KOPT-K1 (cell line): ENCODE measurements around the gene ELMO3.

ENCODE experiments used
- H3K27ac ChIP-seq: fragments of 200-600 bp; sonication (generic); 2 replicates; pipeline ENCODE4 v1.5.1; 2016; ENCODE audit warnings: antibody characterized with exemption, mild to moderate bottlenecking, low read depth, low read length; ENCODE audit not compliant: poor library complexity, severe bottlenecking
- H3K36me3 ChIP-seq: fragments of 200-600 bp; sonication (generic); 2 replicates; pipeline ENCODE4 v1.5.1; 2017; ENCODE audit warnings: antibody characterized with exemption, mild to moderate bottlenecking, low read length, moderate library complexity; ENCODE audit not compliant: insufficient read depth
- H3K9me3 ChIP-seq: fragments of 200-600 bp; sonication (generic); 2 replicates; pipeline ENCODE4 v1.5.1; 2017; ENCODE audit warnings: antibody characterized with exemption, low read length, mild to moderate bottlenecking; ENCODE audit not compliant: insufficient read depth, poor library complexity, severe bottlenecking

The ELMO3 gene

DNA sequence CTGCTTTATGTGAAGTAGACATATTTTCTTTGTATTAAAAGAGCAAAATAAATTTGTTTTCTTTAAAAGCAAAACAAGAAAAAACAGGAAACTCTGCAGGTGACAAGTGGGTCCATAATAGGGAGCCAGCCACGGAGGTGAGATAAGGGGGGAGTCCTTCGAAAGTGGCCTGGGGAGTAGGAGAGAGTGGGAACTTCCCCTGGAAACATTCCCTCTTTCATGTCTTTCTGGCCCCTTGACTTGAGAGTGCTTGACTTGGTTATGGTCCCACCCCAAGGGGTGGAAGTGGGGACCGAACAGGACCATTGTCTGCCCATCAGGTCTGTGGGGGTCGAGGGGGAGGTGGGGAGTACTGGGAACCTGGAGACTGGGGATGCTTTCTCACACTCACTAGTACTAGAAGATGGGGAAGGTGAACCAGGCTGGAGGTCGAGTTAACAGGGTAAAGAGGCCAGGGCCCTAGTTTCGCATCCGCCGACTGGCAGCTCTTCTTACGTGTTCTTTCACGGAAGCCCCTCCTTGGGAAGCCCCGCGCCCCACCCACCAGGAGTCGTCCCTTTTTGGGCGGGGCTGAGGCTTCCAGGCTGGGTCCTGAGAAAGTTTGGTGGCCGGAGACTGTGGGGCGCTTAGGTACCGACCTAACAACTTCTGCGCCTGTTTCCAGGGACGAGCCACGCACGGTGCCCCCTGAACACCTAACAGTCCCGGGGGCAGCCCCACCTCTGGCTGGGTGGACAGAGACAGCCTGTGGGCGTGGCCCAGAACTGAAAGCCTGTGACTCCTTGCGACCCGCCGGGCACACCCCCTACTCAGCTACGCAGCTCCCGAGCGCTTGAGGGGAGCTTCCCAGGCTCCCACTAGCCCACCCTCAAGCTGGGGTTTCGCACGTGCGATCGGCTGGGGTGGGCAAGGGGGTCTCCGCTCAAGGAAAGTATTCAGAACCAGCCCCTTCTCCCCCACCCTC lies 40.0 kb upstream of the ELMO3 start:
- Histone ChIP-seq H3K9me3 (no peaks in the 10 kb centered on the region), H3K27ac (peak overlapping the region; percentile 66)

DNA sequence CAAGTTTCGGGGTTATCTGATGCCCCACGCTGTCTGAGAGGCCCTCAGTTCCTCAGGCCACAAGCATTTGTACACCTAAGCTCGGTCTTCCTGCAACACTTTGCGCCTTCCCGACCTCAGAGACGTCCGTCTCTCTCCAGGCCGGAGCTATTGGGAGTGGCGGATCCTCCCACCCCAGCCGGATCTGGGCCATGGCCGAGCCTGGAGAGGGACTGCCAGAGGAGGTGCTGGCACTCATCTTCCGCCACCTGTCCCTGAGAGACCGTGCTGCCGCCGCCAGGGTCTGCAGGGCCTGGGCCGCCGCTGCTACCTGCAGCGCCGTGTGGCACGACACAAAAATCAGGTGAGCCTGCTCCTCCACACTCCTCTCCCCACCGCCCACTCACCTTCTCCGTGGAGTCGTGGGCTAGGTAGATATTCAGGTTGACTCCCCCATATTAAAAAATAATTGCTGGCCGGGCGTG lies 37.3 kb upstream of the ELMO3 start:
- Histone ChIP-seq H3K36me3 (no peaks in the 10 kb centered on the region), H3K27ac (no peak overlapping the region), H3K9me3 (no peaks in the 10 kb centered on the region)

More for the DNA sequence above, 40.0 kb upstream of the ELMO3 start:
- no peaks in the 10 kb centered on the region for H3K36me3 ChIP-seq

DNA sequence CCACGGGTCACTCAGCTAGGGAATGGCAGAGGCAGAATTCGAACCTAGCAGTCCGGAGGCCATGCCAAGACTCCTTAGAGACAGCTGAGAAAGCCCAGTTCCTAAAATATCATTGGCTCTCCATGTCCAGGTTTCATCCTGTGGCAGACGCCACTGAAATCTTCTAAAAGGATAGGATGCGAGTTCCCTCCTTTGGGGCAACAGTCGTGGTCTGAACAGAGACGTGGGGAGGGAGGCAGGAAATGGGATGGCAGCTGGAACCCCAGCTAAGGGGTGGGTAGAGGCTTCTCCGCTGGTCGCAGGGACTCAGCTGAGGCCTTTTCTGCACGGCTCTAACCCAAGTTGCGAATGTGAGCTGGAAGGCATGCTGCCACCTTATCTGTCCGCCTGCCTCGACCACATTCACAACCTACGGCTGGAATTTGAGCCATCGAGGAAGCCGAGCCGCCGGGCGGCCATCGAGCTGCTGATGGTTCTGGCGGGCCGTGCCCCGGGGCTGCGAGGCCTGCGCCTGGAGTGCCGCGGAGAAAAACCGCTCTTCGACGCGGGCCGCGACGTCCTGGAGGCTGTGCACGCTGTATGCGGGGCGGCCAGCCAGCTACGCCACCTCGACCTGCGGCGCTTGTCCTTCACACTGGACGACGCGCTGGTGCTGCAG lies 36.3 kb upstream of the ELMO3 start:
- Histone ChIP-seq H3K27ac (no peak overlapping the region), H3K36me3 (no peaks in the 10 kb centered on the region)

GRCh38 chr16:67163164-67163998 lies 35.5 kb upstream of the ELMO3 start:
- Histone ChIP-seq H3K9me3 (no peaks in the 10 kb centered on the region), H3K27ac (no peak overlapping the region), H3K36me3 (no peaks in the 10 kb centered on the region)

More for the DNA sequence above, 36.3 kb upstream of the ELMO3 start:
- no peaks in the 10 kb centered on the region for H3K9me3 ChIP-seq

DNA sequence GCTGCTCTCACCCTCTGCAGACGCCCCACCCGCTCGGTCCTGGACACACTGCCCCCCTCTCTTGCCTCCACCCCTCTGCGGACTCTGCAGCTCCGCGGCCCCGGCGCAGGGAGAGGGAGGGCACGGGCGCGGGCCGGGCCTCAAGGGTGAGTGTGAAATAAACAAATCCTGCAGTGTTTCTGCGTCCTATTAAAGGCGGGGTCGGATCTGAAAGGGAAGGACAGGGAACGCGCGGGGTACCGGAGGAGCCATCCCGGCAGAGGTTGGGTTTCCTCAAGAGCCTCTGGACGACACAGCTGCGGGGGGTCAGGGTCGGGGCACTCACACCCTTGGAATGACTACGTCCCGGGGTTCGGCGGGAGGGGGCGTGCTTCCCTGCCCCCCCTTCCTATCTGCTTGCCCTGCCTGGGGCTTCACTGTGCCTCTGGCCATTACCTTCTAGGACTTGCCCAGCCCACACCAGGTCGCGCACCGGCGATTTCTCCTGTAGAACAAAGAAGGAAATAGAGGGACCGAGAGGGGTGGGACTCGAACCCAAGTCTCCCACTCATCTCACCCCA lies 34.9 kb upstream of the ELMO3 start:
- Histone ChIP-seq H3K9me3 (no peaks in the 10 kb centered on the region), H3K36me3 (no peaks in the 10 kb centered on the region), H3K27ac (no peak overlapping the region)

GRCh38 chr16:67164599-67165061 lies 34.3 kb upstream of the ELMO3 start, which contains the start of gene HSF4:
Gene HSF4 (plus strand): TSS chr16:67164745. CDS start chr16:67164812, 67 bp downstream.
- Histone ChIP-seq H3K27ac (no peak within 1 kb of the TSS), H3K36me3 (no peaks in the 10 kb centered on the region)

DNA sequence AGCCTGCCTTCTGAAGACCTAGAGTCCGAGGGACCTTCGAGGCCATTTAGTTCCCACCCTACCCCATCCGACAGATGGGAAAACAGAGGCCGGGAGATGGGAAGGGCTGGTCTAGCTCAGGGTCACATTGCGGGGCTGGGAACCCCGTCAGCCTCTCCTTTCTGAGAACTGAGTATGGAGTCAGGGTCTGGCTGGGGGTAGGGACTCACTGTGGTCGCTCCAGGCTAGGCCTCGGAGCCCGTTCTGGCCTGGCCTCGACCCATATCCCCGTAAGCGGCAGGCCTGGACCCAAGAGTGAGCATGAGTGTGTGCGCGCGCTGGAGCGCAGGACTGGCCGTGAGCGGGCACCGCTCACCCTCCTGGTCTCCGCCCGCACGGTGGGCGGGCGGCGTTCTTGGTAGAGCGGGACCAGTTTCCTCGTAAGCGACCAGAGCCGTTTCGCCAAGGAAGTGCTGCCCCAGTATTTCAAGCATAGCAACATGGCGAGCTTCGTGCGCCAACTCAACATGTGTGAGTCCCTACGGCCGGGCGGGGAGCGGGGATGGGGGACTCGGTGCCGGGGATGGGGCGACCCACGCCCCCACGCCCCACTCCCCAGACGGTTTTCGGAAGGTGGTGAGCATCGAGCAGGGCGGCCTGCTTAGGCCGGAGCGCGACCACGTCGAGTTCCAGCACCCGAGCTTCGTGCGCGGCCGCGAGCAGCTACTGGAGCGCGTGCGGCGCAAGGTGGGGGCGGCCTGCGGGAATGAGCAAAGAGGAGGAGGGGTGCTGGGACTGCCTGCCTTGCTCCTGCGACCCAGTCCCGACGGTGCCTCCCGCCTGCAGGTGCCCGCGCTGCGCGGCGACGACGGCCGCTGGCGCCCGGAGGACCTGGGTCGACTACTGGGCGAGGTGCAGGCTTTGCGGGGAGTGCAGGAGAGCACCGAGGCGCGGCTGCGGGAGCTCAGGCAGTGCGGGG lies 33.5 kb upstream of the ELMO3 start:
- no peak overlapping the region for H3K27ac ChIP-seq
- H3K36me3 ChIP-seq, result no peaks in the 10 kb centered on the region
- no peaks in the 10 kb centered on the region for H3K9me3 ChIP-seq

More at GRCh38 chr16:67164599-67165061, 34.3 kb upstream of the ELMO3 start, which contains the start of gene HSF4:
- no peaks in the 10 kb centered on the region for H3K9me3 ChIP-seq

GRCh38 chr16:67166110-67166547 lies 32.8 kb upstream of the ELMO3 start:
- no peaks in the 10 kb centered on the region for H3K36me3 ChIP-seq

DNA sequence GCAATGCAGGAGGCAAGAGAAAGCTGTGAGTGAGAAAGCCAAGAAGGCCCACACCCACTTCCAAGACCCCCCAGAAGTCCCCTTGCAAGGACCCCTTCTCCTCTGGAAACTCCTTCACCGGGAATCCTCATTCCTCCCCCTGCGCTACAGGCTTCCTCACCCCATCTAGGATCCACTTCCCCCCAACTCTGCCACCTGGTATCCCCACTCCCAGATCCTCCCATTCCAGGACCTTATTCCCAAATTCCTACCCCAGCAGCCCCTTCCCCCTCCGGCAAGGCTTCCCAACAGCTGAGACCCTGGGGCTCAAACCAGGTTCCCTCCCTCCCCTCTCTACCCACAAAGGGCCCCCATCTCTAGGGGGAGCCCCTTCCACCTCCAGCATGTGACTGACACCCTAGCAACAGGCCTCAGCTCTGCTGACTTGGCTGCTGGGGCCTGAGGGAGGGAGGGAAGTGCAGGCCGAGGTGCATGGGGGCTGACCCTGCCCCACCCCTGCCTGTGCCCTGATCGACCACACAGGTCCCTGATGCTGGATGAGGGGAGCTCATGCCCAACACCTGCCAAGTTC lies 32.2 kb upstream of the ELMO3 start:
- no peak overlapping the region for H3K27ac ChIP-seq
- no peaks in the 10 kb centered on the region for H3K9me3 ChIP-seq
- no peaks in the 10 kb centered on the region for H3K36me3 ChIP-seq

More at GRCh38 chr16:67166110-67166547, 32.8 kb upstream of the ELMO3 start:
- Histone ChIP-seq H3K27ac (no peak overlapping the region), H3K9me3 (no peaks in the 10 kb centered on the region)

DNA sequence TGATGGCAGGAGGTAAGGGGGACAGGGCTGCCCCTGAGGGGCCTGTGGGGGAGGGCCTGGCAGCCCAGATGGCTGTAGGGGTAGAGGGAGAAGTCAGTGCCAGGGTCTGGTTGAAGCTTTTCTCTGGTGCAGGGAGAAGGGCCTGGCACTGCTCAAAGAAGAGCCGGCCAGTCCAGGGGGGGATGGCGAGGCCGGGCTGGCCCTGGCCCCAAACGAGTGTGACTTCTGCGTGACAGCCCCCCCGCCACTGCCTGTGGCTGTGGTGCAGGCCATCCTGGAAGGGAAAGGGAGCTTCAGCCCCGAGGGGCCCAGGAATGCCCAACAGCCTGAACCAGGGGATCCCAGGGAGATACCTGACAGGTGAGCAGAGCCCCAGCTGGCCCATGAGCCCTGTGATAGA lies 31.3 kb upstream of the ELMO3 start:
- Histone ChIP-seq H3K36me3 (no peaks in the 10 kb centered on the region), H3K27ac (no peak overlapping the region), H3K9me3 (no peaks in the 10 kb centered on the region)

DNA sequence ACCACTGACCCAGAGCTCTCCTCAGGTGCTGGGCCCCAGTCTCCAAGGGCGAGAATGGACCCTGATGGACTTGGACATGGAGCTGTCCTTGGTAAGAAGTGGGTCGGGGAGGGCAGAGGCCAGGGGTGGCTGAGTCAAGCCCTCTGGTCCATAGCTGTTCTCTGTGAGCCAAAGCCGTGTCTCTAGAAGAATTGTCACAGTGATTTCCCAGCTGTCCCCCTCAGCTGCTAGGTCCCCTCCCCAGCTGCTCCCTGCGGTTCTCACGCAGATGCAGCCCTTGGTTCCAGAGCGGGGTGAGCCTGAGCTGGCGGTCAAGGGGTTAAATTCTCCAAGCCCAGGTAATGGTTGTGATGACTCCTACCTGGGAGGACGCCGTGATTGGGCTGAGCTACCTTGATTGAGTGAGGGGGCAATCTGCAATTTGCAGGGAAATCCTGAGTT lies 29.9 kb upstream of the ELMO3 start:
- no peaks in the 10 kb centered on the region for H3K9me3 ChIP-seq
- no peak overlapping the region for H3K27ac ChIP-seq
- no peaks in the 10 kb centered on the region for H3K36me3 ChIP-seq

DNA sequence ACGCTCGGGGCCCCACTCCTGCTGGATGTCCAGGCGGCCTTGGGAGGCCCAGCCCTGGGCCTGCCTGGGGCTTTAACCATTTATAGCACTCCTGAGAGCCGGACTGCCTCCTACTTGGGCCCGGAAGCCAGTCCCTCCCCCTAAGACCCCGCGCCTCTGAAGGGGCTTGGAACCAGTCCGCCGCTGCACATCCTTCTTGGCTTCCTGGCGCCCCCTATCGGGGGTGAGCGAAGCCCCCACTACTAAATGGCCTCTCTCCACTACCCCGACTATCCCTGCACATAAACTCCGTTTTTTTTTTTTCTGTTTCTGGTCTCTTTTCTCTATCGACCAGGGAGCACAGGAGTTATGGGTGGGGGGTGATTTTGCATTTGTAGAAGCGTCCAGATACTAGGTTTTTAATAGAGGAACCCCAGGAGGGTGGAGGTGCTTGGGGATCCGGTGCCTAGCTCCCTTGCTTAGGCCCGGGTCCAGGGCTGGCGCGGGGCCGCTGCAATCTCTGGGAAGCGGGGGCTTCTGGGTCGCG lies 29.2 kb upstream of the ELMO3 start:
- H3K9me3 ChIP-seq, result no peaks in the 10 kb centered on the region
- H3K27ac ChIP-seq, result peak overlapping the region; percentile 54
- no peaks in the 10 kb centered on the region for H3K36me3 ChIP-seq
